ENCODE data around the gene FLOT1. TPM values are rescaled to one million over a fixed set of nuclear protein-coding genes. Genes with fewer than 3 reads are reported as not detected.

Gene FLOT1
- polyA plus RNA-seq, 1 experiment, result 155 TPM

GRCh38 chr6:30775104-30775503, 32.6 kb upstream of the FLOT1 start:
- H3K27me3 ChIP-seq (ENCODE audit: control insufficient read depth, insufficient read depth, low read length), result no peaks in the 10 kb centered on the region
- no peak overlapping the region for H3K27ac ChIP-seq (ENCODE audit: low read depth, low read length)
- CTCF ChIA-PET, result no interaction called here
- DNase-seq (ENCODE audit: low read depth, low spot score), result no peak
- POLR2A ChIA-PET, result interaction anchor here (0.7 kb wide), 2 partner anchors 31 to 69 kb away, joined by 4 to 5 read pairs; no protein-coding TSS in a partner anchor
- no peak for TF ChIP-seq CTCF (IDR thresholded peaks at IDR 0.05; ENCODE audit: low read depth, low read length)
- H3K4me3 ChIP-seq (ENCODE audit: low read depth, low read length), result no peak overlapping the region
- no peaks in the 10 kb centered on the region for H3K9me3 ChIP-seq (ENCODE audit: control insufficient read depth, insufficient read depth, low read length)

GRCh38 chr6:30774701-30775100, 32.2 kb upstream of the FLOT1 start:
- CTCF ChIA-PET, result no interaction called here
- TF ChIP-seq CTCF (IDR thresholded peaks at IDR 0.05; ENCODE audit: low read depth, low read length), result no peak
- H3K27me3 ChIP-seq (ENCODE audit: control insufficient read depth, insufficient read depth, low read length), result no peaks in the 10 kb centered on the region
- H3K9me3 ChIP-seq (ENCODE audit: control insufficient read depth, insufficient read depth, low read length), result no peaks in the 10 kb centered on the region
- POLR2A ChIA-PET, result no interaction called here
- DNase-seq (ENCODE audit: low read depth, low spot score), result no peak
- no peak overlapping the region for H3K27ac ChIP-seq (ENCODE audit: low read depth, low read length)
- H3K4me3 ChIP-seq (ENCODE audit: low read depth, low read length), result no peak overlapping the region

- TF ChIP-seq CTCF (IDR thresholded peaks at IDR 0.05; ENCODE audit: low read depth, low read length), result no peak
- POLR2A ChIA-PET, result interaction anchor here (1.0 to 2.7 kb wide), 5 partner anchors 8 to 50 kb away, joined by 3 to 21 read pairs (median 9); partner anchors contain the start of gene IER3
- H3K9me3 ChIP-seq (ENCODE audit: control insufficient read depth, insufficient read depth, low read length), result no peaks in the 10 kb centered on the region
- DNase-seq (ENCODE audit: low read depth, low spot score), result no peak
- peak overlapping the region; percentile 100 for H3K27ac ChIP-seq (ENCODE audit: low read depth, low read length)
- no peaks in the 10 kb centered on the region for H3K27me3 ChIP-seq (ENCODE audit: control insufficient read depth, insufficient read depth, low read length)
- CTCF ChIA-PET, result no interaction called here
- no peak overlapping the region for H3K4me3 ChIP-seq (ENCODE audit: low read depth, low read length)
These were observed 28.1 kb upstream of the FLOT1 start for GRCh38 chr6:30770592-30770991.

GRCh38 chr6:30769853-30770524, 27.5 kb upstream of the FLOT1 start:
- Histone ChIP-seq H3K27me3 (ENCODE audit: control insufficient read depth, insufficient read depth, low read length) (no peaks in the 10 kb centered on the region), H3K4me3 (ENCODE audit: low read depth, low read length) (no peak overlapping the region), H3K9me3 (ENCODE audit: control insufficient read depth, insufficient read depth, low read length) (no peaks in the 10 kb centered on the region), H3K27ac (ENCODE audit: low read depth, low read length) (peak overlapping the region; percentile 100)
- DNase-seq (ENCODE audit: low read depth, low spot score), result no peak
- POLR2A ChIA-PET, result interaction anchor here (1.0 to 2.7 kb wide), 8 partner anchors 9 to 50 kb away, joined by 3 to 22 read pairs (median 8); partner anchors contain the start of gene IER3
- no peak for TF ChIP-seq CTCF (IDR thresholded peaks at IDR 0.05; ENCODE audit: low read depth, low read length)
- CTCF ChIA-PET, result interaction anchor here (0.9 to 1.7 kb wide), 4 partner anchors 42 to 317 kb away, joined by 3 to 7 read pairs (median 4); partner anchors contain the start of gene DHX16

Data from AG04450 (cell line).